ENCODE data around the gene SLFN11.
"Not testable (repeated sequence)": the region's sequence is repeated elsewhere in the genome, so short reads cannot be mapped to it uniquely, and the experiment has no call there.

Gene SLFN11, protein sequence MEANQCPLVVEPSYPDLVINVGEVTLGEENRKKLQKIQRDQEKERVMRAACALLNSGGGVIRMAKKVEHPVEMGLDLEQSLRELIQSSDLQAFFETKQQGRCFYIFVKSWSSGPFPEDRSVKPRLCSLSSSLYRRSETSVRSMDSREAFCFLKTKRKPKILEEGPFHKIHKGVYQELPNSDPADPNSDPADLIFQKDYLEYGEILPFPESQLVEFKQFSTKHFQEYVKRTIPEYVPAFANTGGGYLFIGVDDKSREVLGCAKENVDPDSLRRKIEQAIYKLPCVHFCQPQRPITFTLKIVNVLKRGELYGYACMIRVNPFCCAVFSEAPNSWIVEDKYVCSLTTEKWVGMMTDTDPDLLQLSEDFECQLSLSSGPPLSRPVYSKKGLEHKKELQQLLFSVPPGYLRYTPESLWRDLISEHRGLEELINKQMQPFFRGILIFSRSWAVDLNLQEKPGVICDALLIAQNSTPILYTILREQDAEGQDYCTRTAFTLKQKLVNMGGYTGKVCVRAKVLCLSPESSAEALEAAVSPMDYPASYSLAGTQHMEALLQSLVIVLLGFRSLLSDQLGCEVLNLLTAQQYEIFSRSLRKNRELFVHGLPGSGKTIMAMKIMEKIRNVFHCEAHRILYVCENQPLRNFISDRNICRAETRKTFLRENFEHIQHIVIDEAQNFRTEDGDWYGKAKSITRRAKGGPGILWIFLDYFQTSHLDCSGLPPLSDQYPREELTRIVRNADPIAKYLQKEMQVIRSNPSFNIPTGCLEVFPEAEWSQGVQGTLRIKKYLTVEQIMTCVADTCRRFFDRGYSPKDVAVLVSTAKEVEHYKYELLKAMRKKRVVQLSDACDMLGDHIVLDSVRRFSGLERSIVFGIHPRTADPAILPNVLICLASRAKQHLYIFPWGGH

DNA sequence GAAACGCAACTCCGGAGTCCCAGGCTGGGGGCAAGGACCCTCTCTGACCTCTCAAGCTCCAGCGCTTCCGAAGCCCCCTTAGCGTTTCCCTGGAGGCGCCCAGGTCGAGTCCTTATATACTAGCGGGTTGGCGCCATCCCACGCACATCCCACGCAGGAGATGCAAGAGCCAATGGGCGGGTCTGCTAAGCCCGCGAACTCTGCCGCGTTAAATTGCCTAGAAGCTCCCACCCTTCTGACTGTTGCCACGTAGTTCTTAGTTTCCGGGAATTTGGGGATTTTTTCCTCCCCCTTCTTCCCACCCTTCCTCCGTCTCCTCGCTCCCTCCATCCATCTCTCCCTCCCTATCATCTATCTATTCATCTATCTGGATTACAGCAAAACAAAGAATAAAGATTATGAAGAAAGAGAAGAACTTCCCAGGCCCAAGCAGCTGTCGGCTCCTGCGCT lies at the start of gene SLFN11:
SLFN11 (minus strand) TSS at position 88 of the 450 bp plus-strand sequence. CDS start 9,814 bp downstream, outside the sequence.
- H3K36me3 Mint-ChIP-seq (ENCODE audit: low read depth), result peaks cover 29% of the 10 kb centered on the region
- intact Hi-C loops (cut with micrococcal nuclease), result loop anchor here (2.0 to 10.0 kb wide), 3 partner anchors 59 to 129 kb away; partner anchors contain the start of genes SLFN12 and SLFN5

GRCh38 chr17:35421069-35421468 lies 47.6 kb upstream of the SLFN11 start:
- H3K36me3 Mint-ChIP-seq (ENCODE audit: low read depth), result peaks cover 50% of the 10 kb centered on the region
- H3K27ac Mint-ChIP-seq; H3K4me3 Mint-ChIP-seq; intact Hi-C loops (cut with micrococcal nuclease); H3K27me3 Mint-ChIP-seq; H3K9me3 Mint-ChIP-seq; H3K4me1 Mint-ChIP-seq (ENCODE audit: low read depth): not testable (repeated sequence)

More for the DNA sequence above, at the start of gene SLFN11:
- H3K4me3 Mint-ChIP-seq, result peak within 1 kb of the TSS; percentile 81
- H3K9me3 Mint-ChIP-seq, result peaks cover 10% of the 10 kb centered on the region
- H3K27me3 Mint-ChIP-seq, result no peaks in the 10 kb centered on the region
- H3K4me1 Mint-ChIP-seq (ENCODE audit: low read depth), result peaks cover 71% of the 10 kb centered on the region
- peak within 1 kb of the TSS; percentile 95 for H3K27ac Mint-ChIP-seq

GRCh38 chr17:35416659-35417058 lies 43.2 kb upstream of the SLFN11 start:
- no peak overlapping the region for H3K4me3 Mint-ChIP-seq
- peaks cover 12% of the 10 kb centered on the region for H3K9me3 Mint-ChIP-seq
- no peaks in the 10 kb centered on the region for H3K27me3 Mint-ChIP-seq
- intact Hi-C loops (cut with micrococcal nuclease), result no loop called here
- H3K36me3 Mint-ChIP-seq (ENCODE audit: low read depth), result peaks cover 69% of the 10 kb centered on the region
- no peak overlapping the region for H3K27ac Mint-ChIP-seq
- H3K4me1 Mint-ChIP-seq (ENCODE audit: low read depth), result peaks cover 9% of the 10 kb centered on the region

DNA sequence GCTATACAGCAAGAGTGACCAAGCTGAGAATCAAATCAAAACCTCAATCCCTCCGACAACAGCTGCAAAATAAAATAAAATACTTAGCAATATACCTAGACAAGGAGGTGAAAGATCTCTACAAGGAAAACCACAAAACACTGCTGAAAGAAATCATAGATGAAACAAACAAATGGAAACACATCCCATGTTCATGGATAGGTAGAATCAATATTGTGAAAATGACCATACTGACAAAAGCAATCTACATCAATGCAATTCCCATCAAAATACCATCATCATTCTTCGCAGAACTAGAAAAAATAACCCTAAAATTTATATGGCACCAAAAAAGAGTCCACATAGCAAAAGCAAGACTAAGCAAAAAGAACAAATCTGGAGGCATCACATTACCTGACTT lies 41.3 kb upstream of the SLFN11 start:
- H3K27ac Mint-ChIP-seq; H3K27me3 Mint-ChIP-seq; H3K4me3 Mint-ChIP-seq; H3K4me1 Mint-ChIP-seq (ENCODE audit: low read depth); intact Hi-C loops (cut with micrococcal nuclease): not testable (repeated sequence)
- peaks cover 66% of the 10 kb centered on the region for H3K36me3 Mint-ChIP-seq (ENCODE audit: low read depth)
- peaks cover 12% of the 10 kb centered on the region for H3K9me3 Mint-ChIP-seq

DNA sequence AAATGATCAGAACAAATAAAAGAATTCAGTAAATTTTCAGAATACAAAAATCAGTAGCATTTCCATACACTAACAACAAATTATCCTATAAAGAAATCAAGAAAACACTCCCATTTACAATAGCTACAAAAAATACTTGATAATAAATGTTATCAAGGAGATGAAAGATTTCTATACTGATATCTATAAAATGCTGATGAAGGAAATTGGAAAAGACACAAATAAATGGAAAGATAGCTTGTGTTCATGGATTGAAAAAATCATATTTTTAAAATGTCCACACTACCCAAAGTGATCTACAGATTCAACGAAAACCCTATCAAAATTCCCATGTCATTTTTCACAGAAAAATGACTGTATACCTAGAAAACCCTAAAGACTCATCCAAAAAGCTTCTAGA lies 40.8 kb upstream of the SLFN11 start:
- intact Hi-C loops (cut with micrococcal nuclease), result no loop called here
- no peaks in the 10 kb centered on the region for H3K27me3 Mint-ChIP-seq
- peaks cover 12% of the 10 kb centered on the region for H3K9me3 Mint-ChIP-seq
- no peak overlapping the region for H3K4me3 Mint-ChIP-seq
- no peak overlapping the region for H3K27ac Mint-ChIP-seq
- peaks cover 66% of the 10 kb centered on the region for H3K36me3 Mint-ChIP-seq (ENCODE audit: low read depth)
- peaks cover 9% of the 10 kb centered on the region for H3K4me1 Mint-ChIP-seq (ENCODE audit: low read depth)

- no peaks in the 10 kb centered on the region for H3K4me1 Mint-ChIP-seq (ENCODE audit: low read depth)
- H3K4me3 Mint-ChIP-seq, result no peak overlapping the region
- H3K27ac Mint-ChIP-seq, result no peak overlapping the region
- H3K36me3 Mint-ChIP-seq (ENCODE audit: low read depth), result peaks cover 44% of the 10 kb centered on the region
- intact Hi-C loops (cut with micrococcal nuclease), result loop anchor here (10.0 kb wide), 1 partner anchor 93 kb away; no protein-coding TSS in a partner anchor
- H3K27me3 Mint-ChIP-seq, result no peaks in the 10 kb centered on the region
- H3K9me3 Mint-ChIP-seq, result no peaks in the 10 kb centered on the region
Observed at GRCh38 chr17:35407531-35407930, 34.1 kb upstream of the SLFN11 start.

GRCh38 chr17:35406568-35406967 lies 33.1 kb upstream of the SLFN11 start:
- intact Hi-C loops (cut with micrococcal nuclease), result loop anchor here (10.0 kb wide), 1 partner anchor 92 kb away; no protein-coding TSS in a partner anchor
- Mint-ChIP-seq H3K27me3 (peaks cover 2% of the 10 kb centered on the region), H3K9me3 (no peaks in the 10 kb centered on the region), H3K36me3 (ENCODE audit: low read depth) (peaks cover 37% of the 10 kb centered on the region), H3K4me1 (ENCODE audit: low read depth) (no peaks in the 10 kb centered on the region), H3K4me3 (no peak overlapping the region), H3K27ac (no peak overlapping the region)

DNA sequence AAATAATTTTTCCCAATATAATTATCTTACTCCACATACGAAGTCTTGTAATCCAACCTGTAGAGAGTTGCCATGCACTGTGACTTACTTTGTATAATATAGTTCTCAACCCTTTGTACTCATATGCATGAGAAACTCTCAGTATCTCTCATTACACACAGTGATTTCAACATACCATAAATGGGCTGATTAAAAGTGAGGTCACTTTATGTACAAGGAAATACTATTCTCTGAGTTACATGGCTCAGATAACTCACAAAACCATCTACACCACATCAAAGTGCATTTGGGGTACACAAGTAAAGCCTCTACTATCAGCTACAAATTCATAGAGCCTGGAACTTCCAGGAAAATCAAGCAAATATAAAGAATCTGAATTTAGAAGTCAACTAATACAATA lies 30.9 kb upstream of the SLFN11 start:
- Mint-ChIP-seq H3K36me3 (ENCODE audit: low read depth) (peaks cover 20% of the 10 kb centered on the region), H3K27me3 (peaks cover 2% of the 10 kb centered on the region), H3K9me3 (no peaks in the 10 kb centered on the region)

DNA sequence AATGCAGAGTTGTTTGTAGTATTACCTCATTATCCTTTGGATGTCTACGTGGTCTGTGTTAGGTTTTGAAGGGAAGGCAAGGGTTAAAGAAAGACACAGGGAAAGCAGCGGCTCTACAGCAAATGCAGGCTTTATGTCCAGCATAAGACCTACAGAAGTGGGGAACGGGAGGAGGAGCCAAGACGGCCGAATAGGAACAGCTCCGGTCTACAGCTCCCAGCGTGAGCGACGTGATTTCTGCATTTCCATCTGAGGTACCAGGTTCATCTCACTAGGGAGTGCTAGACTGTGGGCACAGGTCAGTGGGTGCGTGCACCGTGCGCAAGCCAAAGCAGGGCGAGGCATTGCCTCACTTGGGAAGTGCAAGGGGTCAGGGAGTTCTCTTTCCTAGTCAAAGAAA lies 20.4 kb upstream of the SLFN11 start:
- H3K36me3 Mint-ChIP-seq (ENCODE audit: low read depth); H3K9me3 Mint-ChIP-seq; H3K27ac Mint-ChIP-seq; intact Hi-C loops (cut with micrococcal nuclease); H3K4me3 Mint-ChIP-seq; H3K27me3 Mint-ChIP-seq: not testable (repeated sequence)
- peaks cover 37% of the 10 kb centered on the region for H3K4me1 Mint-ChIP-seq (ENCODE audit: low read depth)

More for the DNA sequence above, 30.9 kb upstream of the SLFN11 start:
- intact Hi-C loops (cut with micrococcal nuclease), result loop anchor here (10.0 kb wide), 1 partner anchor 90 kb away; no protein-coding TSS in a partner anchor
- H3K4me1 Mint-ChIP-seq (ENCODE audit: low read depth), result no peaks in the 10 kb centered on the region
- H3K27ac Mint-ChIP-seq, result no peak overlapping the region
- H3K4me3 Mint-ChIP-seq, result no peak overlapping the region

DNA sequence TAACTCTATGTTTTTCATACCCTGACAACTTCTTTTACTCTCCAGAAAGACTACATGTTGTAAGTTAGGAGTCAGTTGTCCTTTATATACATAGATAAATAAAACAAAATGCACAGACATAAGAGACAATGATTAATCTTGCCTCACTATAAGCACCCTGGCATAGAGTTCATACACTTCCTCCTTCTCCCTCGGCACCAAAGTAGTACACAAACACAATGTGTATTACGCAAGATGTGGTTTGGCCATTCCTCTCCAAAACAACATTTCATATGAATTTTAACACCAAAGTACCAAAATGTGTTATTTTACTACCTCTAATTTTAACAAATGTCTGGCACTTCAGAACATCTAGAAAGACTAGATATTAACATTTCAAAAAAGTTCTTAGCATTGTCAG lies 17.2 kb upstream of the SLFN11 start:
- no peaks in the 10 kb centered on the region for H3K9me3 Mint-ChIP-seq
- intact Hi-C loops (cut with micrococcal nuclease), result no loop called here

GRCh38 chr17:35390156-35390555 lies 16.7 kb upstream of the SLFN11 start:
- peaks cover 2% of the 10 kb centered on the region for H3K27me3 Mint-ChIP-seq
- H3K4me3 Mint-ChIP-seq, result no peak overlapping the region
- no peaks in the 10 kb centered on the region for H3K36me3 Mint-ChIP-seq (ENCODE audit: low read depth)
- no peaks in the 10 kb centered on the region for H3K9me3 Mint-ChIP-seq
- H3K27ac Mint-ChIP-seq, result peak overlapping the region; percentile 30
- intact Hi-C loops (cut with micrococcal nuclease), result no loop called here
- H3K4me1 Mint-ChIP-seq (ENCODE audit: low read depth), result peaks cover 50% of the 10 kb centered on the region

More for the DNA sequence above, 17.2 kb upstream of the SLFN11 start:
- H3K4me1 Mint-ChIP-seq (ENCODE audit: low read depth), result peaks cover 50% of the 10 kb centered on the region
- H3K27ac Mint-ChIP-seq, result no peak overlapping the region
- no peak overlapping the region for H3K4me3 Mint-ChIP-seq
- peaks cover 2% of the 10 kb centered on the region for H3K27me3 Mint-ChIP-seq
- no peaks in the 10 kb centered on the region for H3K36me3 Mint-ChIP-seq (ENCODE audit: low read depth)

- H3K27ac Mint-ChIP-seq, result no peak overlapping the region
- no peak overlapping the region for H3K4me3 Mint-ChIP-seq
- no peaks in the 10 kb centered on the region for H3K36me3 Mint-ChIP-seq (ENCODE audit: low read depth)
- intact Hi-C loops (cut with micrococcal nuclease), result no loop called here
- H3K27me3 Mint-ChIP-seq, result peaks cover 2% of the 10 kb centered on the region
- H3K9me3 Mint-ChIP-seq, result no peaks in the 10 kb centered on the region
- peaks cover 41% of the 10 kb centered on the region for H3K4me1 Mint-ChIP-seq (ENCODE audit: low read depth)
Observed at GRCh38 chr17:35387496-35387895, 14.1 kb upstream of the SLFN11 start.

DNA sequence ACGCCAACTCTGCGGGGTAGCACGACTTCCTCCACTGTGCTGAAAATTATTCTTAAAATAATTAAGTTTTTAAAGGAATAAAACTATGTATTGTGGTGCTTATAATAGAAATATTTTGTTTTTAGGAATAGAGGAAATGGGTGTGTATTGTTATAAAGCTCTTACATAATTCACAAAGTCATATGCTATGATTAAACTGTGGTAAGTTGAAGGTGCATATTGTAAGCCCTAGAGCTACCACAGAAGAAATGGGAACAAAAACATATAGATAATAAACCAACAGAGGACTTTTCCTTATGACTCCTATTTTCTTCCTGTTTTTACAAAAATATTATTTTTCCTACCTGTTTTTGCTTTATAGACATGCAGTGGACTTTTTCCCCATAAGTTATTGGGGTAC lies 4.3 kb upstream of the SLFN11 start:
- Mint-ChIP-seq H3K27ac (peak overlapping the region; percentile 45), H3K9me3 (no peaks in the 10 kb centered on the region), H3K36me3 (ENCODE audit: low read depth) (peaks cover 9% of the 10 kb centered on the region), H3K27me3 (no peaks in the 10 kb centered on the region), H3K4me3 (no peak overlapping the region), H3K4me1 (ENCODE audit: low read depth) (peaks cover 52% of the 10 kb centered on the region)
- intact Hi-C loops (cut with micrococcal nuclease), result loop anchor here (5.0 to 10.0 kb wide), 2 partner anchors 35 to 133 kb away; partner anchors contain the start of gene SLFN5

- intact Hi-C loops (cut with micrococcal nuclease), result loop anchor here (5.0 to 10.0 kb wide), 2 partner anchors 35 to 132 kb away; partner anchors contain the start of gene SLFN5
- Mint-ChIP-seq H3K4me1 (ENCODE audit: low read depth) (peaks cover 48% of the 10 kb centered on the region), H3K27ac (no peak overlapping the region), H3K4me3 (no peak overlapping the region), H3K27me3 (no peaks in the 10 kb centered on the region), H3K36me3 (ENCODE audit: low read depth) (peaks cover 9% of the 10 kb centered on the region), H3K9me3 (no peaks in the 10 kb centered on the region)
Observed at GRCh38 chr17:35377068-35377467, 3.6 kb upstream of the SLFN11 start.

Measured in dendritic cell treated with granulocyte-macrophage colony-stimulating factor and Interleukin-4, amounts not matched to agents 40 ng/mL and 50 ng/mL, for 4 days (primary cell).